ENCODE data around the gene CDC20B.

- TF ChIP-seq CTCF (IDR thresholded peaks at IDR 0.05) (no peak), ZFX (IDR thresholded peaks at IDR 0.05; ENCODE audit: borderline replicate concordance) (no peak)
Observed at GRCh38 chr5:55188656-55189540, 15.9 kb upstream of the CDC20B start.
